NOMO-1 treated with DMSO at 0.1 percent for 48 hours (cell line): ENCODE measurements around the gene SLC17A1.
"Not testable (repeated sequence)": the region's sequence is repeated elsewhere in the genome, so short reads cannot be mapped to it uniquely, and the experiment has no call there.

ENCODE experiments used
- DNase-seq: peaks from one replicate; lab custom pipeline; 2025; ENCODE audit not compliant: unreplicated experiment; lab: John Stamatoyannopoulos, UW

SLC17A1 gene

GRCh38 chr6:25757936-25758642, 73.8 kb downstream of the SLC17A1 start:
- DNase-seq: no peak

GRCh38 chr6:25756382-25757363, 75.2 kb downstream of the SLC17A1 start:
- peak; percentile 19 for DNase-seq

GRCh38 chr6:25755483-25755882, 76.4 kb downstream of the SLC17A1 start:
- DNase-seq: no peak

GRCh38 chr6:25754535-25754934, 77.3 kb downstream of the SLC17A1 start, which contains the start of gene SLC17A4:
Gene SLC17A4, plus strand, starts transcription at chr6:25754742. Its CDS starts 7,221 bp downstream, at chr6:25761963.
- no peak for DNase-seq

GRCh38 chr6:25753079-25753478, 78.8 kb downstream of the SLC17A1 start:
- DNase-seq: no peak

GRCh38 chr6:25750906-25751305, 80.9 kb downstream of the SLC17A1 start:
- DNase-seq: no peak

- DNase-seq: peak; percentile 97
Measured at GRCh38 chr6:25749837-25750236, 82.0 kb downstream of the SLC17A1 start.

- DNase-seq: not testable (repeated sequence)
Measured at GRCh38 chr6:25748601-25749517, 83.0 kb downstream of the SLC17A1 start.

- DNase-seq: no peak
Measured at GRCh38 chr6:25748049-25748448, 83.8 kb downstream of the SLC17A1 start.

GRCh38 chr6:25747477-25747876, 84.4 kb downstream of the SLC17A1 start:
- DNase-seq: no peak

GRCh38 chr6:25746968-25747367, 84.9 kb downstream of the SLC17A1 start:
- DNase-seq: no peak

- no peak for DNase-seq
Measured at GRCh38 chr6:25745836-25746235, 86.0 kb downstream of the SLC17A1 start.

GRCh38 chr6:25743868-25744267, 88.0 kb downstream of the SLC17A1 start:
- DNase-seq: no peak

GRCh38 chr6:25735261-25735660, 96.6 kb downstream of the SLC17A1 start:
- no peak for DNase-seq
